Small intestine (tissue), 16 donors: ENCODE data around the gene TARS1. TPM values are rescaled to one million over a fixed set of nuclear protein-coding genes. Genes with fewer than 3 reads are reported as not detected.
A peak's percentile ranks its signal among the peaks of the same experiment; 100 is the strongest.

Experiments
- DNase-seq, 2 donors: peaks; one replicate each; pipeline versions ENCODE4 v3.0.0 to v3.0.0-alpha.2; 2013
- FAIRE-seq: peaks from 2 replicates; lab custom pipeline; 2012; peaks lifted over from hg19 to GRCh38; lab: Jason Lieb, UNC
- H3K27ac ChIP-seq, 3 donors: one replicate each; pipeline ENCODE4 v1.5.1; 2013; ENCODE audit warnings: low read length in 2 of 3, mild to moderate bottlenecking in 2 of 3, control low read depth in 1 of 3, inconsistent platforms in 1 of 3, low read depth in 1 of 3, moderate library complexity in 1 of 3
- H3K27me3 ChIP-seq, 3 donors: one replicate each; pipeline ENCODE4 v1.6.1; 2013; ENCODE audit warnings: low read length in 3 of 3, inconsistent platforms in 1 of 3; ENCODE audit not compliant: control insufficient read depth in 3 of 3, insufficient read depth in 3 of 3
- H3K36me3 ChIP-seq, 3 donors: one replicate each; pipeline ENCODE4 v1.6.1; 2013; ENCODE audit warnings: low read length in 3 of 3, inconsistent platforms in 1 of 3, low read depth in 1 of 3, mild to moderate bottlenecking in 1 of 3, moderate library complexity in 1 of 3; ENCODE audit not compliant: control insufficient read depth in 3 of 3, insufficient read depth in 2 of 3
- H3K4me1 ChIP-seq, 3 donors: one replicate each; pipeline ENCODE4 v1.6.1; 2013; ENCODE audit warnings: low read length in 2 of 3, inconsistent platforms in 1 of 3, low read depth in 1 of 3, mild to moderate bottlenecking in 1 of 3, moderate library complexity in 1 of 3; ENCODE audit not compliant: control insufficient read depth in 3 of 3, insufficient read depth in 2 of 3
- H3K4me3 ChIP-seq, 3 donors: one replicate each; pipeline ENCODE4 v1.5.1; 2013; ENCODE audit warnings: low read length in 3 of 3, control low read depth in 1 of 3, inconsistent platforms in 1 of 3, low read depth in 1 of 3, mild to moderate bottlenecking in 1 of 3, moderate library complexity in 1 of 3
- H3K9me3 ChIP-seq, 2 donors: one replicate each; pipeline ENCODE4 v1.6.1; 2013; ENCODE audit warnings: low read depth in 1 of 2, low read length in 1 of 2; ENCODE audit not compliant: control insufficient read depth in 2 of 2, insufficient read depth in 1 of 2
- WGBS, 3 donors: extraction: QIAGEN DNeasy Blood & Tissue Kit; methylation state at CpG; one replicate each; pipeline ENCODE4 v1.1.7; 2013; 5-methylcytosine and 5-hydroxymethylcytosine counted together
- long read RNA-seq, 10 donors: transcript quantifications; one replicate each; lab custom pipeline, GENCODE V29; 2026
- polyA plus RNA-seq, 4 donors: library from polyadenylated mRNA; stranded (reverse) in 3 of 4; unstranded in 1 of 4; fragments of 200-250 nt in 3 of 4; fragments of 120-200 nt in 1 of 4; gene quantifications; one replicate each; pipeline versions ENCODE4 v1.2.1 to v1.2.3, GENCODE V29; 2013
- donor health status: healthy with polysubstance abuse.
- donor health status: control.
- donor health status: control.
- donor health status: Bipolar disorder and iron deficiency.
- donor health status: healthy.

TARS1 gene
- 100 to 1,000 TPM in 1 of 4 donors, 10 to 100 TPM in 3; 63.8 to 133 (median 90.5) TPM for polyA plus RNA-seq
- long read RNA-seq, donor 1, full-length matches to known transcripts = 28 of 38 reads
- long read RNA-seq, donor 1, partial matches to known transcripts = 10 of 38 reads
- long read RNA-seq, donor 1, other reads (novel, unspliced or antisense) = 0 of 38 reads
- long read RNA-seq, donor 2, full-length matches to known transcripts = 1 of 1 reads
- long read RNA-seq, donor 2, partial matches to known transcripts = 0 of 1 reads
- long read RNA-seq, donor 2, other reads (novel, unspliced or antisense) = 0 of 1 reads
- long read RNA-seq, donor 3, full-length matches to known transcripts = 8 of 15 reads
- long read RNA-seq, donor 3, partial matches to known transcripts = 7 of 15 reads
- long read RNA-seq, donor 3, other reads (novel, unspliced or antisense) = 0 of 15 reads
- long read RNA-seq, donor 4 = 0 reads
- long read RNA-seq, donor 5, full-length matches to known transcripts = 4 of 4 reads
- long read RNA-seq, donor 5, partial matches to known transcripts = 0 of 4 reads
- long read RNA-seq, donor 5, other reads (novel, unspliced or antisense) = 0 of 4 reads
- long read RNA-seq, donor 6, full-length matches to known transcripts = 5 of 5 reads
- long read RNA-seq, donor 6, partial matches to known transcripts = 0 of 5 reads
- long read RNA-seq, donor 6, other reads (novel, unspliced or antisense) = 0 of 5 reads
- long read RNA-seq, donor 7, full-length matches to known transcripts = 26 of 31 reads
- long read RNA-seq, donor 7, partial matches to known transcripts = 5 of 31 reads
- long read RNA-seq, donor 7, other reads (novel, unspliced or antisense) = 0 of 31 reads
- long read RNA-seq, donor 8, full-length matches to known transcripts = 3 of 3 reads
- long read RNA-seq, donor 8, partial matches to known transcripts = 0 of 3 reads
- long read RNA-seq, donor 8, other reads (novel, unspliced or antisense) = 0 of 3 reads
- long read RNA-seq, donor 9, full-length matches to known transcripts = 2 of 2 reads
- long read RNA-seq, donor 9, partial matches to known transcripts = 0 of 2 reads
- long read RNA-seq, donor 9, other reads (novel, unspliced or antisense) = 0 of 2 reads
- long read RNA-seq, donor 10, full-length matches to known transcripts = 21 of 21 reads
- long read RNA-seq, donor 10, partial matches to known transcripts = 0 of 21 reads
- long read RNA-seq, donor 10, other reads (novel, unspliced or antisense) = 0 of 21 reads

- peak; percentile 100 for DNase-seq
- 0% methylated on average over 52 of the region's 52 CpGs for WGBS, 3 donors
- Histone ChIP-seq H3K9me3 (no peaks in the 10 kb centered on the region), H3K4me1 (peaks cover 0 to 14% (median 5%) of the 10 kb centered on the region in 3 donors), H3K36me3 (peaks cover 0 to 5% (median 2%) of the 10 kb centered on the region in 3 donors), H3K27me3 (no peaks in the 10 kb centered on the region), H3K4me3 (peak within 1 kb of the TSS; percentile 63 to 99 (median 79)), H3K27ac (peak within 1 kb of the TSS; percentile 89 to 97 (median 95))
- no peak for FAIRE-seq
Observed at GRCh38 chr5:33440482-33441240, at the start of gene TARS1. TARS1 (plus strand) TSS chr5:33440965; CDS start chr5:33441087, 122 bp downstream.

GRCh38 chr5:33398501-33398900 lies 42.3 kb upstream of the TARS1 start:
- H3K27me3 ChIP-seq = no peaks in the 10 kb centered on the region
- H3K4me1 ChIP-seq = no peaks in the 10 kb centered on the region
- FAIRE-seq (no peak), DNase-seq (no peak)
- WGBS, 3 donors = 32 to 77% (median 38%) methylated on average over 1 of the region's 1 CpG
- H3K4me3 ChIP-seq = no peak overlapping the region
- H3K9me3 ChIP-seq = no peaks in the 10 kb centered on the region
- no peaks in the 10 kb centered on the region for H3K36me3 ChIP-seq
- no peak overlapping the region for H3K27ac ChIP-seq

- DNase-seq = no peak
- Histone ChIP-seq H3K9me3 (no peaks in the 10 kb centered on the region), H3K4me1 (no peaks in the 10 kb centered on the region), H3K36me3 (no peaks in the 10 kb centered on the region), H3K27me3 (no peaks in the 10 kb centered on the region), H3K4me3 (no peak overlapping the region), H3K27ac (no peak overlapping the region)
- FAIRE-seq = no peak
- 36 to 48% (median 42%) methylated on average over 4 of the region's 4 CpGs for WGBS, 3 donors
Observed at GRCh38 chr5:33400675-33401074, 40.1 kb upstream of the TARS1 start.

- WGBS, 3 donors = 55 to 65% (median 65%) methylated on average over 5 of the region's 5 CpGs
- Histone ChIP-seq H3K4me3 (no peak overlapping the region), H3K27ac (no peak overlapping the region), H3K4me1 (no peaks in the 10 kb centered on the region), H3K36me3 (no peaks in the 10 kb centered on the region), H3K9me3 (no peaks in the 10 kb centered on the region), H3K27me3 (no peaks in the 10 kb centered on the region)
- no peak for DNase-seq
- no peak for FAIRE-seq
Observed at GRCh38 chr5:33401482-33402390, 39.0 kb upstream of the TARS1 start.

- no peak for FAIRE-seq
Observed at GRCh38 chr5:33403187-33403586, 37.6 kb upstream of the TARS1 start.

GRCh38 chr5:33408816-33409215 lies 31.9 kb upstream of the TARS1 start:
- FAIRE-seq (no peak), DNase-seq (no peak)
- no peaks in the 10 kb centered on the region for H3K9me3 ChIP-seq
- 53 to 67% (median 60%) methylated on average over 2 of the region's 2 CpGs for WGBS, 3 donors
- H3K4me1 ChIP-seq = no peaks in the 10 kb centered on the region
- H3K4me3 ChIP-seq = no peak overlapping the region
- no peaks in the 10 kb centered on the region for H3K27me3 ChIP-seq
- H3K36me3 ChIP-seq = no peaks in the 10 kb centered on the region
- H3K27ac ChIP-seq = no peak overlapping the region

More at GRCh38 chr5:33403187-33403586, 37.6 kb upstream of the TARS1 start:
- H3K4me3 ChIP-seq = no peak overlapping the region
- no peaks in the 10 kb centered on the region for H3K27me3 ChIP-seq
- no peak for DNase-seq
- H3K4me1 ChIP-seq = no peaks in the 10 kb centered on the region
- 39 to 61% (median 40%) methylated on average over 2 of the region's 2 CpGs for WGBS, 3 donors
- H3K27ac ChIP-seq = no peak overlapping the region
- H3K36me3 ChIP-seq = no peaks in the 10 kb centered on the region
- no peaks in the 10 kb centered on the region for H3K9me3 ChIP-seq
